ENCODE results near the gene ANTXRL. TPM values are rescaled to one million over a fixed set of nuclear protein-coding genes. Genes with fewer than 3 reads are reported as not detected.

Gene ANTXRL
- total and polyA plus RNA-seq, 2 of the 8 experiments (the other 6 are each of a cell fraction or from before 2014, with no cell fraction given) = not detected

GRCh38 chr10:46304062-46304461 is 17.3 kb downstream of the ANTXRL start:
- 96% methylated on average over 3 of the region's 3 CpGs; no CpG with 5 or more reads in 1 of the 2 experiments for WGBS, 2 experiments (ENCODE audit: extremely low coverage in 1 of 2, insufficient coverage in 1 of 2, insufficient read length in 1 of 2, insufficient replicate concordance in 2 of 2, low coverage in 1 of 2, low lambda C conversion rate in 2 of 2, missing lambda C conversion rate in 1 of 2)
- no peaks in the 10 kb centered on the region for H3K9me3 ChIP-seq (ENCODE audit: insufficient read depth in 2 of 2, low read depth in 1 of 2, low read length in 1 of 2)
- no peak overlapping the region for H2BK15ac ChIP-seq (ENCODE audit: low read length)
- H2BK120ac ChIP-seq (replicated peaks; ENCODE audit: low read depth, low read length) = no peak overlapping the region
- DNase-seq (ENCODE audit: low read depth in 1 of 2, low spot score in 2 of 2) (no peak), FAIRE-seq (no peak)
- H2BK5ac ChIP-seq (ENCODE audit: low read depth, low read length) = no peak overlapping the region
- no peaks in the 10 kb centered on the region for H3K79me2 ChIP-seq (ENCODE audit: control insufficient read depth in 1 of 2, insufficient read depth in 2 of 2, low read length in 2 of 2)
- no peaks in the 10 kb centered on the region for H3K36me3 ChIP-seq (ENCODE audit: control insufficient read depth in 2 of 4, insufficient read depth in 4 of 4, low read length in 3 of 4)
- H2AK5ac ChIP-seq (ENCODE audit: low read depth, low read length) = no peak overlapping the region
- H3K4me3 ChIP-seq (ENCODE audit: extremely low read depth in 1 of 4, insufficient read depth in 2 of 4, low read depth in 3 of 4, low read length in 4 of 4) = no peak overlapping the region
- H2BK20ac ChIP-seq (ENCODE audit: low read length) = no peak overlapping the region
- ChIA-PET POLR2A (ENCODE audit: partially characterized antibody) (no interaction called here), CTCF (ENCODE audit: partially characterized antibody) (no interaction called here)
- no peak overlapping the region for H3K27ac ChIP-seq (ENCODE audit: low read depth, low read length)
- H4K20me1 ChIP-seq (replicated peaks in 1 of 2; ENCODE audit: control insufficient read depth in 1 of 2, insufficient read depth in 2 of 2, low read length in 2 of 2) = no peaks in the 10 kb centered on the region
- no peak overlapping the region for H3K56ac ChIP-seq (replicated peaks; ENCODE audit: insufficient read length, low read depth, low read length)
- no peak overlapping the region for H3K9ac ChIP-seq (replicated peaks in 1 of 4; ENCODE audit: extremely low read depth in 1 of 4, low read depth in 3 of 4, low read length in 3 of 4)
- peaks cover 0 to 3% (median 2%) of the 10 kb centered on the region in 4 experiments; a peak in 4 of 7 replicates for H3K4me1 ChIP-seq (replicated peaks in 1 of 4; ENCODE audit: control insufficient read depth in 3 of 4, insufficient read depth in 4 of 4, low read length in 3 of 4)
- no peaks in the 10 kb centered on the region; a peak in 1 of 7 replicates for H3K27me3 ChIP-seq (replicated peaks in 1 of 4; ENCODE audit: control insufficient read depth in 3 of 4, extremely low read depth in 1 of 4, insufficient read depth in 3 of 4, low read length in 3 of 4)
- H3K14ac ChIP-seq (ENCODE audit: insufficient read length) = no peak overlapping the region
- H4K91ac ChIP-seq (replicated peaks; ENCODE audit: insufficient read length, low read length) = no peak overlapping the region
- H2BK12ac ChIP-seq (ENCODE audit: low read depth, low read length) = no peak overlapping the region
- no peak overlapping the region for H2AFZ ChIP-seq (ENCODE audit: low read length)
- no peak overlapping the region for H3K23ac ChIP-seq (ENCODE audit: insufficient read length)
- no peak overlapping the region for H3K4me2 ChIP-seq (ENCODE audit: insufficient read depth in 1 of 2, low read depth in 2 of 2, low read length in 2 of 2)
- H3K4ac ChIP-seq (replicated peaks; ENCODE audit: insufficient read length, low read depth, low read length) = no peak overlapping the region
- no peak overlapping the region for H3K18ac ChIP-seq (ENCODE audit: extremely low read depth, low read length)
- H3K23me2 ChIP-seq (ENCODE audit: low read depth, low read length) = no peaks in the 10 kb centered on the region
- no peak overlapping the region for H4K8ac ChIP-seq (ENCODE audit: extremely low read depth, insufficient read depth, low read length)
- H3K79me1 ChIP-seq (ENCODE audit: low read depth, low read length) = no peaks in the 10 kb centered on the region
- no peak overlapping the region for H4K5ac ChIP-seq (ENCODE audit: insufficient read length, low read depth, low read length)
- no peak for TF ChIP-seq NANOG (IDR thresholded peaks at IDR 0.05; ENCODE audit: insufficient read depth, low read depth, low read length, poor library complexity, severe bottlenecking)
- TF ChIP-seq SRF (IDR thresholded peaks at IDR 0.05; ENCODE audit: low read depth, low read length) = no peak
- no peak for TF ChIP-seq SUZ12 (IDR thresholded peaks at IDR 0.05; ENCODE audit: low read length)
- TF ChIP-seq KDM1A (IDR thresholded peaks at IDR 0.05; ENCODE audit: borderline replicate concordance, low read length) = no peak
- TF ChIP-seq YY1 (IDR thresholded peaks at IDR 0.05; ENCODE audit: low read depth, low read length) = no peak
- no peak for TF ChIP-seq ASH2L (IDR thresholded peaks at IDR 0.05; ENCODE audit: low read length)
- TF ChIP-seq KDM4A (IDR thresholded peaks at IDR 0.05; ENCODE audit: low read depth, low read length, severe bottlenecking) = no peak
- no peak for TF ChIP-seq RBBP5 (IDR thresholded peaks at IDR 0.05; ENCODE audit: borderline replicate concordance, low read depth, low read length)
- no peak for TF ChIP-seq NRF1 (IDR thresholded peaks at IDR 0.05; ENCODE audit: low read depth, low read length)
- no peak for TF ChIP-seq CBX8 (IDR thresholded peaks at IDR 0.05; ENCODE audit: borderline replicate concordance, low read depth, low read length)
- TF ChIP-seq CREB1 (IDR thresholded peaks at IDR 0.05) = no peak
- no peak for TF ChIP-seq BRCA1 (IDR thresholded peaks at IDR 0.05; ENCODE audit: low read depth, low read length)
- no peak for TF ChIP-seq TCF12 (IDR thresholded peaks at IDR 0.05; ENCODE audit: low read depth, low read length)
- no peak for TF ChIP-seq CTBP2 (IDR thresholded peaks at IDR 0.05; ENCODE audit: borderline replicate concordance, insufficient read depth, insufficient read length, low read length)
- TF ChIP-seq RAD21 (IDR thresholded peaks at IDR 0.05 in 1 of 2, conservative IDR thresholded peaks at IDR 0.05 in 1 of 2; ENCODE audit: low read depth in 2 of 2, low read length in 2 of 2) = no peak

All from H1 (cell line).